ENCODE results near the gene MTREX. TPM values are rescaled to one million over a fixed set of nuclear protein-coding genes. Genes with fewer than 3 reads are reported as not detected.

The MTREX gene
- total RNA-seq, 2 donors from 2014 or later = 43.7 to 46.9 TPM

GRCh38 chr5:55370291-55370925 lies 62.6 kb downstream of the MTREX start:
- DNase-seq (no peak), ATAC-seq (peak; percentile 77)
- intact Hi-C loops (cut with DNase I, micrococcal nuclease) = no loop called here

GRCh38 chr5:55371145-55371544 lies 63.4 kb downstream of the MTREX start:
- ATAC-seq = peak; percentile 88
- intact Hi-C loops (cut with DNase I, micrococcal nuclease) = no loop called here
- DNase-seq = no peak

- ATAC-seq (peak; percentile 19), DNase-seq (no peak)
- intact Hi-C loops (cut with DNase I, micrococcal nuclease) = no loop called here
Observed at GRCh38 chr5:55372130-55372925, 64.5 kb downstream of the MTREX start.

- DNase-seq (no peak), ATAC-seq (peak; percentile 20)
- intact Hi-C loops (cut with DNase I, micrococcal nuclease) = no loop called here
Observed at GRCh38 chr5:55377810-55378209, 70.0 kb downstream of the MTREX start.

GRCh38 chr5:55383254-55383653 lies 75.5 kb downstream of the MTREX start:
- DNase-seq = no peak
- ATAC-seq = no peak
- intact Hi-C loops (cut with DNase I, micrococcal nuclease) = no loop called here

- DNase-seq = no peak
- ATAC-seq = no peak
- intact Hi-C loops (cut with DNase I, micrococcal nuclease) = no loop called here
Observed at GRCh38 chr5:55384072-55384471, 76.3 kb downstream of the MTREX start.

GRCh38 chr5:55385227-55385626 lies 77.4 kb downstream of the MTREX start:
- no peak for ATAC-seq
- intact Hi-C loops (cut with DNase I, micrococcal nuclease) = no loop called here
- no peak for DNase-seq

- no peak for ATAC-seq
- no peak for DNase-seq
- intact Hi-C loops (cut with DNase I, micrococcal nuclease) = no loop called here
Observed at GRCh38 chr5:55385846-55386245, 78.1 kb downstream of the MTREX start.

GRCh38 chr5:55386356-55386755 lies 78.6 kb downstream of the MTREX start:
- ATAC-seq = no peak
- intact Hi-C loops (cut with DNase I, micrococcal nuclease) = no loop called here
- DNase-seq = no peak

- DNase-seq (no peak), ATAC-seq (no peak)
- intact Hi-C loops (cut with DNase I, micrococcal nuclease) = no loop called here
Observed at GRCh38 chr5:55387865-55388264, 80.1 kb downstream of the MTREX start.

- intact Hi-C loops (cut with DNase I, micrococcal nuclease) = no loop called here
- ATAC-seq = peak; percentile 69
- DNase-seq = no peak
Observed at GRCh38 chr5:55391707-55392106, 83.9 kb downstream of the MTREX start.

- intact Hi-C loops (cut with DNase I, micrococcal nuclease) = no loop called here
- ATAC-seq (no peak), DNase-seq (no peak)
Observed at GRCh38 chr5:55392669-55393068, 84.9 kb downstream of the MTREX start.

- no peak for ATAC-seq
- intact Hi-C loops (cut with DNase I, micrococcal nuclease) = no loop called here
- no peak for DNase-seq
Observed at GRCh38 chr5:55393501-55394175, 85.8 kb downstream of the MTREX start.

- intact Hi-C loops (cut with DNase I, micrococcal nuclease) = no loop called here
- no peak for DNase-seq
- no peak for ATAC-seq
Observed at GRCh38 chr5:55402199-55402598, 94.4 kb downstream of the MTREX start.

- intact Hi-C loops (cut with DNase I, micrococcal nuclease) = loop anchor here in 1 of 2 donors (2.0 kb wide), 1 partner anchor 285 kb away; no protein-coding TSS in a partner anchor
- DNase-seq = no peak
- ATAC-seq = peak; percentile 16
Observed at GRCh38 chr5:55406292-55406691, 98.5 kb downstream of the MTREX start.

GRCh38 chr5:55407059-55407684 lies 99.4 kb downstream of the MTREX start:
- ATAC-seq = peak; percentile 90
- DNase-seq = no peak
- intact Hi-C loops (cut with DNase I, micrococcal nuclease) = loop anchor here in 1 of 2 donors (2.0 kb wide), 1 partner anchor 284 kb away; no protein-coding TSS in a partner anchor

- no peak for DNase-seq
- ATAC-seq = peak; percentile 53
- intact Hi-C loops (cut with DNase I, micrococcal nuclease) = loop anchor here in 1 of 2 donors (2.0 kb wide), 1 partner anchor 283 kb away; no protein-coding TSS in a partner anchor
Observed at GRCh38 chr5:55407984-55408383, 100.2 kb downstream of the MTREX start.

GRCh38 chr5:55409775-55410174 lies 102.0 kb downstream of the MTREX start:
- ATAC-seq (no peak), DNase-seq (no peak)
- intact Hi-C loops (cut with DNase I, micrococcal nuclease) = no loop called here

GRCh38 chr5:55410845-55411244 lies 103.1 kb downstream of the MTREX start:
- ATAC-seq (no peak), DNase-seq (no peak)
- intact Hi-C loops (cut with DNase I, micrococcal nuclease) = no loop called here

All from left colon (tissue), 2 donors.